HG03139 (cell line): ENCODE data around the gene RALGAPA1.
"Not testable (repeated sequence)": the region's sequence is repeated elsewhere in the genome, so short reads cannot be mapped to it uniquely, and the experiment has no call there.

Source experiments
- ATAC-seq: cut with Tn5 transposase; IDR thresholded peaks from one replicate; pipeline ENCODE4 v1.9.1; 2021; ENCODE audit not compliant: unreplicated experiment

The RALGAPA1 gene

DNA sequence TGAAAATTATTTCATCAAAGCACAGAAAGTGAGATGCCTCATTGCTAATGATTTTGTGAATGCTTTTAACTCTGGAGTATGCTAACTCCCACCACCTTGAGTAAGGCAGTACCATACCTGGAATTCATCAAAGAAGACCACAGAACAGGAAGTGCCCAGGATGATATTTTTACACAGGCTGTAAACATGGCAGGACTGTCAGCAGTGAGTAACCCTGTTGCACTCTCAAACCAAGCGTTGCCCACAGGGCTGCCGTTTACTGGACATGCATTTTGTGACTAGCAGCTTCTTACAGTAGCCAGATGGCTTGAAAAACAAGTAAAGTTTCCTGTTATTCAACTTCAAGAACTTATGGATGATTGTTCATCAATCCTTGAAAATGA is 42.4 kb downstream of the RALGAPA1 start:
- ATAC-seq = no peak

DNA sequence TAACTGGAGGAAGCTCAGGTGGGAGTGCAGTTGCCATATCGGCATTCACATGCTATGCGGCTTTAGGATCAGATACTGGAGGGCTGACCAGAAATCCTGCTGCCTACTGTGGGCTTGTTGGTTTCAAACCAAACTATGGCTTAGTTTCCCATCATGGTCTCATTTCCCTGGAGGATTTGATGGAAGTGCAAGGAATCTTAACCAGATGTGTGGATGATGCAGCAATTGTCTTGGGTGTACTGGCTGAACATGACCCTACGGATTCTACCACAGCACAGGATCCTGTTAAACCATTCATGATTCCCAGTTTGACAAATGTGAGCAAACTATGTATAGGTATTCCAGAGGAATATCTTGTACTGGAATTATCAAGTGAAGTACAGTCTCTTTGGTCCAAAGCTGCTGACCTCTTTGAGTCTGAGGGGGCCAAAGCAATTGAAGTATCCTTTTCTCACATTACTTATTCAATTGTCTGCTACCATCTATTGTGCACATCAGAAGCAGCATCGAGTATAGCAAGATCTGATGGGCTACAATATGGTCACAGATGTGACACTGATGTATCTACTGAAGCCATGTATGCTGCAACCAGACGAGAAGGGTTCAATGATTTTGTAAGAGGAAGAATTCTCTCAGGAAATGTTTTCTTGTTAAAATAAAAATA is 42.9 kb downstream of the RALGAPA1 start:
- no peak for ATAC-seq

GRCh38 chr14:35761922-35762321 is 47.2 kb downstream of the RALGAPA1 start:
- ATAC-seq = no peak

GRCh38 chr14:35760143-35760542 is 49.0 kb downstream of the RALGAPA1 start:
- ATAC-seq = no peak

- ATAC-seq = no peak
These were observed 50.5 kb downstream of the RALGAPA1 start for GRCh38 chr14:35758523-35759129.

DNA sequence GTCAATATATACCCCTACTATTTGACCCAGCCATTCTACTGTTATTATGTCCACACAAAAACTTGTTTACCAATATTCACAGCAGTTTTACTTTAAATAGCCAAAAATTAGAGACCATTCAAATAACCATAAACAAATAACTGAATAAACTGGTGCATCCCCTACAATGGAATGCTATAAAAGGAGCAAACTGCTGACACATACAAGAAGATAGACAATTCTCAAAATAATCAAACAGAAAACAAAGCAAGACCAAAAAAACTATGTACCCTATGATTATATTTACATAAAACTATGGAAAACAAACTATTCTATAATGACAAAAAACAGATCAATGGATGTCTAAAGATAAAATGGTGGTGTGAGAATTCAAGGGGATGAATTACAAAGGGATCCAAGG is 54.4 kb downstream of the RALGAPA1 start:
- no peak for ATAC-seq

DNA sequence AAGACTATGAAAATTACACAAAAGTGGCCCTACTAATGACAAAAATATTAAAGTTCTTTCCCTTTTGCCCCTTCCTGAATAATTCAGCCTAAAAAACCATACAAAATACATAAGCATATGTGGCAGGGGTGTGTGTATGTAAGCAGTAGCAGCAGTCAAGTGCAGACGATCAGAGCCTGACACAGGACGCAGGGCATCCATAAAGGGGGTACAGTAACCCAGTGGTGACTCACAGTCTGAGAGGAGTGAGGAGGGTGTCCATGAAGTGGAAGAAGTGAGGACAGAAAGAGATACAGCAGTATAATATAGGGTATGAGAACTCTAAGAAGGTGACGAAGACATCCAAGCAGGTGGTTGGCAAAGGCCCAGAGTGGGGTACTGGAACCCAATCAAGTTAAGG is 56.7 kb downstream of the RALGAPA1 start:
- ATAC-seq = no peak

GRCh38 chr14:35750202-35750904 is 58.7 kb downstream of the RALGAPA1 start:
- no peak for ATAC-seq

DNA sequence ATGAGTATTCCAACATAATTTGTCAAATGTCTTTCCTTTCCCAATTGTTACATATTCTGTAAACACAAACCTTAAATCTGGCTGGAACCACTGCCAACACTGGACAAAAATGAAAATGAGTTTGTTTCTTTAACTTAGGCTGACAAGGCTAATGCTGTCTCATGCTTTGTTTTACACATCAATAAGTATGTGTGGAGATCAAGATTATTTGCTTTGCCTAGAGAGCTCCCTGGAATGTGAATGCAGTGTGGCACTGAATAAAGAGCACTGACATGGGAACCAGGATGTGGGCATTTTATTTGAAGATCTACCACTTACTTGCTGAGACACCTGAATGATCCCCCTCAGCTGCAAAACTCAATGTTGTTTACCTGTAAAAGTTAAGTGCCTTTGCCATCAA is 61.7 kb downstream of the RALGAPA1 start:
- no peak for ATAC-seq

GRCh38 chr14:35742442-35742841 is 66.7 kb downstream of the RALGAPA1 start:
- ATAC-seq = no peak

- no peak for ATAC-seq
These were observed 67.1 kb downstream of the RALGAPA1 start for GRCh38 chr14:35742032-35742371.

GRCh38 chr14:35741345-35742031 is 67.6 kb downstream of the RALGAPA1 start:
- ATAC-seq = no peak

DNA sequence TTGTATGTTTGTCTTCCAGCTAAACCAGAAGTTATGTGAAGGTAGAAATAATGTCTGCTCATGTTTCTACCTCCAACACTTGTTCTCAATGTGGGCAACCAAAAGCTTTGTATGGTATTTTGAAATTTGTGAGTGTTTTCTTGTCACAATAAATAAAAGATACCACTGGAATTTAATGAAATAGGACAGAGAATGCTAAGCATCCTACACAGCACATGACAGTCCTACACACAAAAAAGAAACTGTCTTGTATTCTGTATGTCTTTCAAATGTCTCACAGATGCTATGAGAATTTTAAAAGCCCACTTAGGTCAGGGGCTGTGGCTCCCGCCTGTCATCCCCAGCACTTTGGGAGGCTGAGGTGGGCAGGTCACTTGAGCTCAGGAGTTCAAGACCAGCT is 68.9 kb downstream of the RALGAPA1 start:
- no peak for ATAC-seq

GRCh38 chr14:35735163-35735562 is 73.9 kb downstream of the RALGAPA1 start:
- not testable (repeated sequence) for ATAC-seq

DNA sequence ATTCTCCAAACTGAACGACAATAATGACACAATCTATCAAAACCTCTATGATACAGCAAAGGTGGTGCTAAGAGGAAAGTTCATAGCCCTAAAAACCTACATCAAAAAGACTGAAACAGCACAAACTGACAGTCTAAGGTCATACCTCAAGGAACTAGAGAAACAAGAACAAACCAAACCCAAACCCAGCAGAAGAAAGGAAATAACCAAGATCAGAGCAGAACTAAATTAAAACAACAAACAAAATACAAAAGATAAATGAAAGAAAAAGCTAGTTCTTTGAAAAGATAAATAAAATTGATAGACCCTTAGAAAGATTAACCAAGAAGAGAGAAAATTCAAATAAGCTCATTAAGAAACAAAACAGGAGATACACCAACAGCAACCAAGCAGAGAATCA is 75.6 kb downstream of the RALGAPA1 start:
- not testable (repeated sequence) for ATAC-seq

DNA sequence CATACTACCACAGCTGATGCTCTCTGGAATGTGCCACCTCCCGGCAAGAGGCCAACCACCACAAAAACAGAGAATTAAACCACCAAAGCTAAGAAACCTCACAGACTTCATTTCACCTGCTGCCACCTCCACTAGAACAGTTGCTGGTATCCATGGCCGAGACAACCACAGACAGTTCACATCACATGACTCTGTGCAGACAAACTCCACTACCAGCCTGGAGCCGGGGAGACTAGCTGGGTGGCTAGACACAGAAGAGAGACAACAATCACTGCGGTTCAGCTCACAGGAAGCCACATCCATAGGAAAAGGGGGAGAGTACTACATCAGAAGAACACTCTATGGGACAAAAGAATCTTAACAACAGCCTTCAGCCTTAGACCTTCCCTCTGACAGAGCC is 78.2 kb downstream of the RALGAPA1 start:
- ATAC-seq = no peak

- no peak for ATAC-seq
These were observed 81.3 kb downstream of the RALGAPA1 start for GRCh38 chr14:35727764-35728163.

DNA sequence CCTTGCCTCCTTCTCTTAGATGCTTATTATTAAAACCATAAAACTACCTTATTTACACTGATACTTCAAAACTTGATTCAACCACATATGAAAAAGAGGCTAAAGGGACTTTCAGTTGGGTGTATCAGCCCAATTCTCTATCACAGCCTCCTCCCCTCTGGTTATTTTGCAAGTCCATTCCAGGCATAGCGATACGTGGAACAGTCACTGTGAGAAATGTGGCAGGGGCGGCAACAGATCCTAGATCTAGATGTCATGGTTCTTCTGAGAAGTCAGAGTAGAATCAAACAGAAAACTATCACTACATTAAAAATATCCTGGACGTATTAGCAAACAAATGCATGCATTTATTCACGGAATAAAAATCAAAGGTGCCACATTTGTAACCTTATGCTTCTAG is 83.2 kb downstream of the RALGAPA1 start:
- ATAC-seq = no peak

DNA sequence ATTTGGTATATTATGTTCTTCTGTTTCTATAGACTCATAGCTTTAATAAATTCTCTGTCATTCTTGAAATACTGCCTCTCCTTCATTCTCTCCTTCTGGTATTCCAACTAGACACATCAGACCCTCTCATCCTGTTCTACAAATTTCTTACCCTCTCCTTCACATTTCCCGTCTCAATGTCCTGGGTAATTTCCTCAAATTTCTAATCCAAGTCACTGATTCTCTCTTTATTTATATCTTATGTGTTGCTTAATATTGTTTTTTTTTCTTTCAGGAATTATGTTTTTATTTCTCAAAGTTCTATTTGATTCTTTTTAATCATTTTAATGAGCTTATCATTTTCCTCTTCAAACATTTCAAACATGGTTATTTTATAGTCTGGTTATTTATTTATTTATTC is 94.0 kb downstream of the RALGAPA1 start:
- no peak for ATAC-seq

DNA sequence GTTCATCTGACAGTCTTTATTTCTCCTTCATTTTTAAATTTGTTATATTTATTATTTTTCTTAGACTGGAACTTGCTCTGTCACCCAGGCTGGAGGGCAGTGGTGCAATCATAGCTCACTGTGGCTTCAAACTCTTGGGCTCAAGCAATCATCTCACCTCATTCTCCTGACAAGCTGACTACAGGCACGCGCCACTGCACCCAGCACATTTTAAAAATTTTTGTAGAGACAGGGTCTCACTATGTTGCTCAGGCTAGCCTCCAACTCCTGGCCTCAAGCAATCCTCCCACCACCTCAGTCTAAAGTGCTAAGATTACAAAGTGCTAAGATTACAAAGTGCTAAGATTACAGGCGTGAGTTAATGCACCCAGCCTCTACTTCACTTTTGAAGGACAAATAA is 96.6 kb downstream of the RALGAPA1 start:
- no peak for ATAC-seq

DNA sequence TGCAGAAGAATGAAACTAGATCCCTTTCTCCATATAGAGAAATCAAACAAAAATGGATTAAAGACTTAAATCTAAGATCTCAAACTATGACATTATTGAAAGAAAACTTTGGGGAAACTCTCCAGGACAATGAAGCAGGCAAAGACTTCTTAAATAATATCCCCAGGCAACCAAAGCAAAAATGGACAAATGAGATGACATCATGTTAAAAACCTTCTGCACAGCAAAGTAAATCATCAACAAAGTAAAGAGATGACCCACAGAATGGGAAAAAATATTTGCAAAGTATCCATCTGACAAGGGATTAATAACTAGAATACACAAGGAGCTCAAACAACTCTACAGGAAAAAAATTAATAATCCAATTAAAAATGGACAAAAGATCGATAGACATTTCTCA is 101.0 kb downstream of the RALGAPA1 start:
- no peak for ATAC-seq

- ATAC-seq = no peak
These were observed 103.5 kb downstream of the RALGAPA1 start for GRCh38 chr14:35705636-35706035.
